ENCODE data around the gene RPL29. TPM values are rescaled to one million over a fixed set of nuclear protein-coding genes. Genes with fewer than 3 reads are reported as not detected.

Gene RPL29
- total and polyA plus RNA-seq, 2 donors from 2014 or later: 785 to 1,416 TPM

DNA sequence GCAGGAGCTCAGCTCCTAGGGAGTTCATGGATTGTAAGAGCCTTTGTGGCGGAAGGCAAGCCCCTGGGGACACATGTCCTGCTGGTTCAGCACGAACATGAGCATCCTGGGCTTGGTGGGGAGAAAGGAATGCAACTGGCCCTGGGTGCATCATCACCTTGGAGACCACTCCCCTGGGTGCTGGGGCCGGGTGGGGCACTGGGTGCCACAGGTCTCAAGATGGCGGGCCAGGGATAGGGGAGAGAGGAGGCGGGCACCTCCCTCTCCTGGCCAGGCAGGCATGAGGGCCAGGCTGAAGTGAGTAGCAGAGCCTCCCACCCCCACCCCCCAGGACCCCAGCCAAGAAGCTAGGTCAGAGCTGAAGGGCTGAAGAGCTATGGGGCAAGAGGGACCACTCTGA, 29.2 kb downstream of the RPL29 start:
- intact Hi-C loops (cut with DNase I): no loop called here

DNA sequence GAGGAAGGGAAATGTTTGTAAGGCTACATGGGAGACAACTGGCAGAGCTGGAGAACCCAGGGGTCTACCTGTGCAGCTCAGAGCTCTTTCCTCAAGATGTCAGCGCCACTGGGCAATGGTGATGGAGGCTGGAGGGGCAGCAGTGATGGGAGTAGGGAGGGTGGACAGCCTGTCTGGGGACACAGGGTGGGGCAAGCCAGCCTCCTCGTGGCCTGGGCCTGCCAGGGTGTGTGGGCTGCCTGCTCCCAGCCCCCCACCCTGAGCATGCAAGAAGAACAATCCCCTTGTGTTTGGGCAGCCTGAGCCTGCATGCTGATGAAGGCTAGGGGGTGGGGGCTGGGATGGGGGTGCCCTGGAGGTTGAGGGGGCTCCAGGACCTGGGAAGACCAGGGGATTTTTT, 29.7 kb downstream of the RPL29 start:
- intact Hi-C loops (cut with DNase I): no loop called here
- FAIRE-seq: no peak
- H3K4me1 ChIP-seq (ENCODE audit: control insufficient read depth in 2 of 3, insufficient read depth in 2 of 3, low read depth in 1 of 3, low read length in 3 of 3): peaks cover 0 to 10% (median 0%) of the 10 kb centered on the region in 3 donors
- no peak for DNase-seq
- H3K27ac ChIP-seq (ENCODE audit: low read depth in 2 of 2, low read length in 2 of 2): no peak overlapping the region
- peak overlapping the region in 1 of 3 donors; percentile 46 for H3K9ac ChIP-seq (ENCODE audit: low read length in 3 of 3)
- peaks cover 0 to 3% (median 0%) of the 10 kb centered on the region in 3 donors for H3K36me3 ChIP-seq (ENCODE audit: control insufficient read depth in 2 of 3, insufficient read depth in 3 of 3, low read length in 3 of 3)
- no peaks in the 10 kb centered on the region for H3K9me3 ChIP-seq (ENCODE audit: control insufficient read depth in 2 of 3, insufficient read depth in 1 of 3, low read length in 3 of 3)
- H3K27me3 ChIP-seq (ENCODE audit: control insufficient read depth, insufficient read depth, low read length): no peaks in the 10 kb centered on the region
- TF ChIP-seq, protein P1, sequence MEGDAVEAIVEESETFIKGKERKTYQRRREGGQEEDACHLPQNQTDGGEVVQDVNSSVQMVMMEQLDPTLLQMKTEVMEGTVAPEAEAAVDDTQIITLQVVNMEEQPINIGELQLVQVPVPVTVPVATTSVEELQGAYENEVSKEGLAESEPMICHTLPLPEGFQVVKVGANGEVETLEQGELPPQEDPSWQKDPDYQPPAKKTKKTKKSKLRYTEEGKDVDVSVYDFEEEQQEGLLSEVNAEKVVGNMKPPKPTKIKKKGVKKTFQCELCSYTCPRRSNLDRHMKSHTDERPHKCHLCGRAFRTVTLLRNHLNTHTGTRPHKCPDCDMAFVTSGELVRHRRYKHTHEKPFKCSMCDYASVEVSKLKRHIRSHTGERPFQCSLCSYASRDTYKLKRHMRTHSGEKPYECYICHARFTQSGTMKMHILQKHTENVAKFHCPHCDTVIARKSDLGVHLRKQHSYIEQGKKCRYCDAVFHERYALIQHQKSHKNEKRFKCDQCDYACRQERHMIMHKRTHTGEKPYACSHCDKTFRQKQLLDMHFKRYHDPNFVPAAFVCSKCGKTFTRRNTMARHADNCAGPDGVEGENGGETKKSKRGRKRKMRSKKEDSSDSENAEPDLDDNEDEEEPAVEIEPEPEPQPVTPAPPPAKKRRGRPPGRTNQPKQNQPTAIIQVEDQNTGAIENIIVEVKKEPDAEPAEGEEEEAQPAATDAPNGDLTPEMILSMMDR (IDR thresholded peaks at IDR 0.05; ENCODE audit: borderline replicate concordance, extremely low read depth, insufficient read depth): no peak
- H3K4me3 ChIP-seq (ENCODE audit: low read length in 3 of 3): no peak overlapping the region

More for the DNA sequence above, 29.2 kb downstream of the RPL29 start:
- H3K4me1 ChIP-seq (ENCODE audit: control insufficient read depth in 2 of 3, insufficient read depth in 2 of 3, low read depth in 1 of 3, low read length in 3 of 3): peaks cover 0 to 12% (median 0%) of the 10 kb centered on the region in 3 donors
- no peaks in the 10 kb centered on the region for H3K27me3 ChIP-seq (ENCODE audit: control insufficient read depth, insufficient read depth, low read length)
- DNase-seq (no peak), FAIRE-seq (no peak)
- no peaks in the 10 kb centered on the region for H3K9me3 ChIP-seq (ENCODE audit: control insufficient read depth in 2 of 3, insufficient read depth in 1 of 3, low read length in 3 of 3)
- TF ChIP-seq, protein P1 (IDR thresholded peaks at IDR 0.05; ENCODE audit: borderline replicate concordance, extremely low read depth, insufficient read depth): no peak
- H3K4me3 ChIP-seq (ENCODE audit: low read length in 3 of 3): peak overlapping the region; percentile 53 to 77 (median 69)
- H3K9ac ChIP-seq (ENCODE audit: low read length in 3 of 3): peak overlapping the region in 2 of 3 donors; percentile 52 to 95
- no peak overlapping the region for H3K27ac ChIP-seq (ENCODE audit: low read depth in 2 of 2, low read length in 2 of 2)
- H3K36me3 ChIP-seq (ENCODE audit: control insufficient read depth in 2 of 3, insufficient read depth in 3 of 3, low read length in 3 of 3): peaks cover 0 to 5% (median 0%) of the 10 kb centered on the region in 3 donors

DNA sequence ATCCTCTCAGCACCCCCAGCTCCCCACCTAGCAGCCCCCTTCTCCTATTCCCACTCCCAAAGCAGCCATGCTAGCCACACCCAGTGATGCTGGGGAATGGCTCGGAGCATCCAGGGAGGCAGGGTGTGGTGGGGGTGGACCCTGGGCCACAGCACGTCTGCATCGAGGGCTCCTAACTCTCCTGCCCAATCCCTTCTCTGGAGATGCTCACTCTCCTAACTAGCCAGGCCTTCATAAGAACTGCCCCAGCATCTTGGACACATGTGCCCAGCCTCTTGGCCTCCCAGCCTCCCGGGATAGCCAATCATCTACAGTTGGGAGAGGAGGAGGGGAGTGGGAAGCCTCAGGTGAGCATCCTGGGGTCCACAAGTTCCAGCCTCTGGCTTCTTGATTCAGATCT, 31.2 kb downstream of the RPL29 start:
- no peaks in the 10 kb centered on the region for H3K36me3 ChIP-seq (ENCODE audit: control insufficient read depth in 2 of 3, insufficient read depth in 3 of 3, low read length in 3 of 3)
- H3K4me3 ChIP-seq (ENCODE audit: low read length in 3 of 3): no peak overlapping the region
- FAIRE-seq (no peak), DNase-seq (no peak)
- no peak overlapping the region for H3K27ac ChIP-seq (ENCODE audit: low read depth in 2 of 2, low read length in 2 of 2)
- TF ChIP-seq, protein P1 (IDR thresholded peaks at IDR 0.05; ENCODE audit: borderline replicate concordance, extremely low read depth, insufficient read depth): no peak
- no peaks in the 10 kb centered on the region for H3K27me3 ChIP-seq (ENCODE audit: control insufficient read depth, insufficient read depth, low read length)
- H3K4me1 ChIP-seq (ENCODE audit: control insufficient read depth in 2 of 3, insufficient read depth in 2 of 3, low read depth in 1 of 3, low read length in 3 of 3): peaks cover 0 to 10% (median 0%) of the 10 kb centered on the region in 3 donors
- no peaks in the 10 kb centered on the region for H3K9me3 ChIP-seq (ENCODE audit: control insufficient read depth in 2 of 3, insufficient read depth in 1 of 3, low read length in 3 of 3)
- no peak overlapping the region for H3K9ac ChIP-seq (ENCODE audit: low read length in 3 of 3)
- intact Hi-C loops (cut with DNase I): no loop called here

DNA sequence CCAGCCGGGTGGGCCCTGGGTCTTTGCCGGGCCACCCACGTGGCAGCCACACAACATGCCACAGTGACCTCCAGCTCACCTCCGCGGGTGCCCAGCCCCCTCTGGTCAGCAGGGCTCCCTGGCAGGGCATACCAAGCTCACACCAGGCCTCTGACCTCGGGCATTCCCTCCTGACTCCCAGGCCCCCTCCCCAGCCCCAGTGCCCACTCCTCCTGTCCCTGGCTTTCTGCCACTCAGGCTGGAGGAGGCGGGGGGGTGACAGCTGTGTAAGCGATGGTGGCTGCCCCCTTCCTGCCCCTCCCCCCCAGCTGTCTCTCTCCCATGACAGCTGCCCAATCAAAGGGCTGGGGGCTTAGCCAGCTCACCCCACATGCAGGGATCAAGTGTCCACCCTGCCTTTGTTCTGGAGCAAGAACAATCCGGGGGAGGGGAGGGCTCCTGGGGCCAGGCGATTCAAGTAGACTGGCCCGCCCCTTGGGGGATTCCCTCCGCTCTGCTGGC, 31.7 kb downstream of the RPL29 start:
- H3K9ac ChIP-seq (ENCODE audit: low read length in 3 of 3): no peak overlapping the region
- H3K27ac ChIP-seq (ENCODE audit: low read depth in 2 of 2, low read length in 2 of 2): no peak overlapping the region
- intact Hi-C loops (cut with DNase I): no loop called here
- no peaks in the 10 kb centered on the region for H3K9me3 ChIP-seq (ENCODE audit: control insufficient read depth in 2 of 3, insufficient read depth in 1 of 3, low read length in 3 of 3)
- TF ChIP-seq, protein P1 (IDR thresholded peaks at IDR 0.05; ENCODE audit: borderline replicate concordance, extremely low read depth, insufficient read depth): no peak
- DNase-seq (peak in 4 of 5 donors; percentile 91 to 95 (median 92)), FAIRE-seq (no peak)
- no peaks in the 10 kb centered on the region for H3K27me3 ChIP-seq (ENCODE audit: control insufficient read depth, insufficient read depth, low read length)
- peaks cover 0 to 10% (median 0%) of the 10 kb centered on the region in 3 donors for H3K4me1 ChIP-seq (ENCODE audit: control insufficient read depth in 2 of 3, insufficient read depth in 2 of 3, low read depth in 1 of 3, low read length in 3 of 3)
- no peak overlapping the region for H3K4me3 ChIP-seq (ENCODE audit: low read length in 3 of 3)
- no peaks in the 10 kb centered on the region for H3K36me3 ChIP-seq (ENCODE audit: control insufficient read depth in 2 of 3, insufficient read depth in 3 of 3, low read length in 3 of 3)
